Activated CD8-positive, alpha-beta memory T cell treated with anti-CD3 and anti-CD28 coated beads for 36 hours (primary cell): ENCODE data around the gene FAM50A. TPM values are rescaled to one million over a fixed set of nuclear protein-coding genes. Genes with fewer than 3 reads are reported as not detected.

ENCODE experiments used
- CTCF ChIA-PET: fragments of 350-600 bp; sonication (Branson Sonifier 250); formaldehyde crosslinking; loops from one replicate; lab custom pipeline; 2021; ENCODE audit warnings: antibody characterized with exemption; lab: Charles Lee
- POLR2A ChIA-PET: fragments of 350-600 bp; sonication (Branson Sonifier 250); formaldehyde crosslinking; loops from one replicate; lab custom pipeline; 2021; ENCODE audit warnings: antibody characterized with exemption; lab: Charles Lee
- total RNA-seq, 2 experiments: library from RNA; stranded (reverse); gene quantifications; one replicate each; pipeline ENCODE4 v1.2.3, GENCODE V29; 2021

The FAM50A gene
- total RNA-seq, 2 experiments from 2014 or later: 73.2 to 78.2 TPM

DNA sequence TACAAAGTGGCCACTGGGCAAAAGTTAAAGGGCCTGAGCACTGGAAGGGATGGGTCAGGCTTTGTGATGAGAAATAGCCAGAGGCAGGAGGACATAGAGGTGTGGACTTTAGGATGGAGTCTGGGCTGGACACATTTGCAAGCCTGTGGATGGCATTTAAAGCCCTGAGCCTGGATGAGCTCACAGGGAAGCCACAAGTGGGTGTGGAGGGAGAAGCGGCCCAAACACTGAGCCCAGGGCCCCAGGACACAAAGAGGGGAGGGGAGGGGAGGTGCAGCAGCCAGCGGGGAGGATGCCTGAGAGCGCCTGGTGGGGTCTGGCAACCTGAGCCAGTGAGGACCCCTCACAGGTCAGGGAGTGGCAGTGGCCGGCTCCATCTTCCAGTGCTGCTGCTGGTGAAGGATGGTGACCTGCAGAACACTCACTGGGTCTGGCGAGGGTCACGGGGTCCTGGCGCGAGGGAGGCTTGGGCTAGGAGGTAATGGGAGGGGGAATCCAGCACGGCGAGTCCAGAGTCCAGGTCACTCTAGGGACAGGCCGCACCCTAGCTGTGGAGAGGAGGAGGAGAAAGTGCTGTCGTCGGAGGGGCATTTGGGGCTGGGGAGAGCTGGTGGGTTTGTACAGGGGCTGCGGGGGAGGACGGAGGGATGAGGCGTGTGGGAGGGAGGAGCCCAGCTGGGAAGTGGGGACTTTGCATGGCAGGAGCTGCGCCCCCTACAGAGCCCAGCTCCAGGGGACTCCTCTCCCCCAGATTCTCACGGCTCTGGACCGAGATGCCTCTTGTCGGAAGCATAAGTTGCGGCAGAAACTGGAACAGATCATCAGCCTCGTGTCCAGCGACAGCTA lies 28.1 kb downstream of the FAM50A start:
- CTCF ChIA-PET: no interaction called here
- POLR2A ChIA-PET: no interaction called here

DNA sequence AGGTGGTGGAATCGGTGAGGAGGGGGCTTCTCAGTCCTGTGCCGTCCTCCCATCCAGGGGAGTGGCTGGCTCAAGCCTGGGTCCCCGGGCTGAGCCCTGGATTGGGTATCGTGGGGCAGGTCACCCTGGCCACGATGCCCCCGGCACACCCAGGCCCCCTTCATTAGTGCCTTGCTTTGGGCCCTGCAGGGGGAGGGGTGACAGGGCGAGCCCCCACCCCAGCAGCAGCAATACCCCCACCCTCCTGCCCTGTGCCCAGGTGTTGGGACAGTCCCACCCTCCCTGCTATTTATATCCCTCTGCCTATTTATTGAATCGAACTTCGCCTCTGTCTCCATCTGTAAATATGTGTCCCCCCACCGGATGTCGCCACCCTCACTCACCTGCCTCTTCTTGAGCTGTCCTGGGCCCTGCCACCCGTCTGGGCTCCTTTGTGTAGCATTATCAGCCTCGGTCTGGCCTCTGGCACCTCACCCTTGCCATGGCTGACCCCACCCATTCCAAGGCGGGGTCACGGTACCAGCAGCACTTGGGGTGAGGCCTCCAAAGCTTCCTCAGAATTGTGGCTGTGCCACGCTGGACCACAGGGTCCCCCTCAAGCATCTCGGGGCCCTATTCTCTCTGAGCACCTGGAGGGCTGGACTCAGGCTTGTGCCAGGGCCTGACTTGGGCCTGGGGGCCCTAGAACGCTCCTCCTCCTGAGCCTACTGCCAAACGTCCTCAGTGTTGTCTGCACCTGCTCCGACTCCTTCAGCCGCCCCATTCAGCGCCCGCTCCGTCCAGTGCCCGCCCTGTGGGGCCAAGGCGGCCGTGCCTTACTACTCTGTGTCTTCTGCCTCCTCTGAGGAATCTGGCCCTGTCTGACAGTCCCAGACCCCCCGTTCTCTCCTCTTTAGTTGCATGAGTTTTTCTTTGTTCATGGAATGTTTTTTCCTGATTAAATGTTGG lies 29.0 kb downstream of the FAM50A start:
- POLR2A ChIA-PET: no interaction called here
- CTCF ChIA-PET: no interaction called here

- POLR2A ChIA-PET: no interaction called here
- CTCF ChIA-PET: no interaction called here
Observed at GRCh38 chrX:154473683-154474082, 29.7 kb downstream of the FAM50A start.

DNA sequence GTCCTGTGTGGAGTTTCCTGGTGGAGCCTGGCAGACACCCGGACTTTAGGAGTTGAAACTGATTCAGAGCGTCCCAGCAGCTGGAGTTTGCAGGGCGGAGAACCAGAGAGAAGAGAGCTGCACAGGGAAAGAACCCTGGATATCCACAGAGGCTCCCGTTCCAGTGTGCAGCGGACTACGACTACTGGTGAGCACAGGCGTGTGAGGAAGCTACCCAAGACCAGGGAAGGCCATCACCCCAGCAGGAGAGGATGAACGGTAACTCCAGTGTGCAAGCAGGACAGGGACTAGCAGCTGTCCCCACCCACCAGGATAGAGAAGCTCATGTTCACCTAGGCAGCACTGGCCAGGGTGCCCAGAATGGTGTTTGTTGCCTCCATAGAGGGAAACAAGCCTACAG lies 32.9 kb downstream of the FAM50A start:
- ChIA-PET POLR2A (interaction anchor here (0.6 to 1.3 kb wide), 4 partner anchors 9 to 466 kb away, joined by 3 read pairs; no protein-coding TSS in a partner anchor), CTCF (interaction anchor here (0.8 kb wide), 1 partner anchor 32 kb away, joined by 3 read pairs; no protein-coding TSS in a partner anchor)

- ChIA-PET POLR2A (interaction anchor here (1.0 kb wide), 1 partner anchor 49 kb away, joined by 4 read pairs; no protein-coding TSS in a partner anchor), CTCF (no interaction called here)
Observed at GRCh38 chrX:154477891-154478477, 34.0 kb downstream of the FAM50A start.

DNA sequence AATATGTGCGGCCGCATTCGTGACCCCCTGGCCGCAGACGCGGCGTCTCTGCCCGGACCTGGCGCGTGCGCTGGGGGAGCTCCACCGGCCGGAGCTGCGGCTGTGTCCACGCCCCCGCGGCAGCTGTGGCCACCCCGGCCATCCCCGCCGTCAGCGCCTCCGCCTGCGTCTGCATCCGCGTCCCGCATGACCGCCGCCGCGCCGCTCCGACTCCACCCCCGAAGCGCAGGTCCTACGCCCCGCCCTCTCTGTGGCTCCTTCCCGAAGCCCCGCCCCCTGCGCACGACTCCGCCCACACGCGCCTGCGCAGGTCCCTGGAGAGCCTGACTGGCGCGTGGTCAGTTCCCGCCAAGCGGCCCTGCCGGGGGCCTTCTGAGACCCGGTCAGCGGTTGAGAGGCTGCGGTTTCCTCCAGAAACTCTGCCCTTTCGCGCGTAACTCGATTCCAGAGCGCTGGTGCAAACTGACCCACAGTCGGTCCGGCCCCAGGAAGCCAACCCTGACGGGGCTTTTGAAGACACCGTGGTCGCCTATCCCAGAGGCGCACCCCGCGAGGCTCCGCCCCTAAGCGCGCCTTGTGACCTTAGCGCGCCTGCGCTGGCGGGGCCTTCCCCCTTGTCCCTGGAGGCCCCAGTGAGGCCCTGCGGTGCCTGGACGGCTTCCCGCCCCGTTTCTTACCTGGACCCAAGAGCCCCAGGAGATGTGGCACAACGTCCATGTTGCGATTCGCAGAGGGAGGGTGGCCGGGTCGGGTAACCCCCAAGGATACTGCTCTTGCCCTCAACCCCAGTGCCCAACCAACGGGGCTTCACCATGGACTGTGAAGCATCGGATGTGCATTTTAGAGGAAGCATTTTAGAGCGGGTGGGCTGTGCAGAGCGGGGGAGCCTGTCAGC lies 35.0 kb downstream of the FAM50A start, which contains the start of gene LAGE3:
TSS of gene LAGE3 (minus strand) at position 554 of the 895 bp plus-strand sequence. CDS start at position 188, 366 bp downstream.
- ChIA-PET CTCF (no interaction called here), POLR2A (interaction anchor here (1.0 kb wide), 1 partner anchor 50 kb away, joined by 4 read pairs; no protein-coding TSS in a partner anchor)

GRCh38 chrX:154481195-154481594 lies 37.3 kb downstream of the FAM50A start:
- ChIA-PET CTCF (interaction anchor here (1.1 kb wide), 1 partner anchor 54 kb away, joined by 3 read pairs; no protein-coding TSS in a partner anchor), POLR2A (no interaction called here)

DNA sequence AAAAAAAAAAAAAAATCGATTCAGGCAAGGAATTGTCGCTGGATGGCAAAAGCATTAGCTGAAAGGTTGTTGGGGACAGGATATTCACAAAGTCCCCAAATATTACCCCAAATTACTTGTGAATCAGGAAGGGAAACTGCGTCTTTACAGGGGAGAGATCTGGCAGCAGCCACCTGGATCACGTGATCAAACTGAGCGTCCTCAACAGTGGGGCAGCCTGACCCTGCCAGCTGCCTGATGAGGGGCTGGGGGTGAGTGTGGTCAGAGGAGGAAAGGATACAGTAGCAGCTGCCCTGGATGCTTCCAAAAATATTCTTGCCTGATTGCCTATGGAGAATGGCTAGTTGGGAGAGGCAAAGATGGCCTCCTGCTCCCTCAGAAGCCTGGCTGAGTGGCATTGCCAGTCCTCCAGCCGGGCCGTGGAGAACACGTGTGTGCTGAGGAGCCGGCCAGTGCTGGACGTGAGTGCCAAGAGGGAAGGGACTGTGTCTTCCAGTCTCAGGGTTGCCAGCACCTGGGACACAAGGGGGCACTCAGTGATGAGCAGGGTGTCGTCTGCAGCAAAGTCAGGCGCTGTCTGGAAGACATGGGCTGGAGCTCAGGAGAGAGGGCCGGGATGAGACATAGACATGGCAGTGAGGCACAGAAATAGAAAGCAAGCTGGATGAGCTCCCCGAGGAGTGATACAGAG lies 38.1 kb downstream of the FAM50A start:
- ChIA-PET CTCF (no interaction called here), POLR2A (no interaction called here)

DNA sequence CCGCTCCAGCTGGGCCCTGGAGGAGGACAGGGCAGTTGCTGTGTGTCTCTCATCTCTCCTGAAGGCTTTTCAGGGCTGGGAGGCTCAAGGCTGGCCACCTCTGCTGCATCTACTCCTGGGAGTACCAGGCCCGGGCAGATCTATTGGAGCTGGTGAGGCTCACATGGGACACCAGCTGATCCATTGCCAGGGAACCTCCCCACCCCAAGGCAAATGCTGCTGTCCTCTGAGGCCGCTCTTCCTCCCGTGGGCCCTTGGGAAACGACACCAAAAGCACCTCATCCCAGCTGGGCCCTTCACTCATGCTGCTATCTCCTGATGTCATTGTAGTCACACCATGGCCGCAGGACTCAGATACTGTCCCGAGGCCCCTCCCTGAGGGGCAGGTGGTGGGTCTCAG lies 38.8 kb downstream of the FAM50A start:
- ChIA-PET POLR2A (no interaction called here), CTCF (no interaction called here)

GRCh38 chrX:154483325-154483724 lies 39.4 kb downstream of the FAM50A start:
- POLR2A ChIA-PET: no interaction called here

DNA sequence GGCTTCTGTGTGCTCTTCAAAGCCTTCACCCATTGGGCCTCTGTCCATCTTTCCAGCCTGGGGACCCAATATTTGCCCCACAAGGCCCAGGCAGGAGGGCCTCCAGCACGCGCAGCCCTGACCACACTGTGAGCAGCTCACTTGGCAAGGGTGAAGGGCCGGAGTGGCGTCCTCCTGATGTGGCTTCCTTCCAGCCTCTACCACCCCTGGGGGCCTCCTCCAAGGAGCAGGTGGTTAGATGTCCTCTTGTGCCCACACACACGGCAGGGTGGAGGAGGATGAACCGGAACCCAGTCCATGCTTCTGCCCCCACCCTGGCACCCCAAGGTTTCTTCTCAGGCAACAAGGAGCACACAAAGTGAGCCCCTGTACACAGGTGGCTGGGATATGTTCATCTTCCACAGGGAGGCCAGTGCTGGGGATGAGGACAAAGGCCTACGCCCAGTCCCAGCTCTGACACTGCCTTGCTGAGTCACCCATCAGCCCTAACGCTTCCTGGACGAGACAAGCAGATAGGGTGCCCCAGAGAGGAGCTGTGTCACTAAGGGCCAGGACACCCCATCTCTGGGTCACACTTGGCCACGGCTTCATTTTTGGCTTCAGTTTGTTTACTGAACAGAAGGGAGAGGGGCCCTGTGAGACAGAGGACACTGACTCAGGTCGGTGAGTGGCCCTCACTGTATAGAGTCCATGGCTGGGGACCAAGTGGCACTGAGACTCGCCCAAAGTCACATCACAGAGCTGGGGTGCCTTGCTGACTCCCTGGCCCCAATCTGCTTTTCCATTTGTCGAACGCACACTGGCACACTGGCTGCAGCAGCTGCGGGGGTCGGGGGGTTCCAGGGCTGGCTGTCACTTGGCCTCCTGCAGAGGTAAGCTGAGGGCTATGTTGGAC lies 40.6 kb downstream of the FAM50A start:
- POLR2A ChIA-PET: interaction anchor here (0.5 kb wide), 1 partner anchor 17 kb away, joined by 4 read pairs; no protein-coding TSS in a partner anchor
- CTCF ChIA-PET: no interaction called here

More at GRCh38 chrX:154483325-154483724, 39.4 kb downstream of the FAM50A start:
- CTCF ChIA-PET: no interaction called here

DNA sequence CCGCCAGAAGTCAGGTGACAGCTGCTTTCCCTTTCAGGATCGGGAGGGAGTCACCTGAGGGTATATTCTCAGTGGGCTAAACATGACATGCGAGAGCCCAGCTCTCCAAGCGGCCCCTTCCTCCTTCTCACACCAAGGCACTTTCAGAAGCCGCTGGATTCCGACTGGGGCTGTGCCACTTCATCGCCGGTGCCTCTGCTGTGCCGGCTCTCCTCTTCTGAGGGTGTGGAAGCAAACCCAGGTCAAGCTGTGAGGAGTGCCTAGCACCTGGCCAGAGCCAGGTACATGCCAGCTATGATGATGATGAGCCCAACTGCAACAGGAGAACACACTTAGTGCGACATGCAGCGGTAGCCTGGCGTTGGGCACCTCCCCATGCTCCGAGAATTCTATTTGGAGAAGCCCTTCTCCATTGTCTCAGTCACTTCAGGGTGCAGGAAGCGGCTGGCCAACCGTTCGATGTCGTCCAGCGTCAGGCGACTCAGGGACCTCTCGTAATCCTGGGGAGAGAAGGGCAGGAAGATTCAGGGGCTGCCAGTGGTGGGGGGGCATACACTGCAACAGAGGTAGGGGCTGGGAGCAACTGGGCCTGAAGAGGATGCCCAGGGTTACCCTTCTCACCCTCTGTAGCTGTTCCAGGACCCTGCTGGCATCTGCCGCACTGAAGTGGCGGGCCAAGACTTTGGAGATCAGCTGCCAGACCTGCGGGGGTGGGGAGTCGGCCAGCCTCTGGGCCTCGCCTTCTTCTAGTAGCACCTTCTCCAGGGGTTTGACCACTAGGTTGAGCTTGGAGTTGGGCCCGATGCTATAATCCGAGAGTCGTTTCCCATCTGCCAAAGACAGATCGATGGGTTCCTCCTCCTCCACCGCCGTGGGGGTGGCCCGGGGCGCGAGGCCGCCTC lies 41.5 kb downstream of the FAM50A start:
- CTCF ChIA-PET: no interaction called here
- POLR2A ChIA-PET: interaction anchor here (0.5 kb wide), 1 partner anchor 16 kb away, joined by 4 read pairs; no protein-coding TSS in a partner anchor

- CTCF ChIA-PET: no interaction called here
- POLR2A ChIA-PET: interaction anchor here (0.5 kb wide), 1 partner anchor 392 kb away, joined by 13 read pairs; no protein-coding TSS in a partner anchor
Observed at GRCh38 chrX:154486052-154486395, 42.1 kb downstream of the FAM50A start.

- ChIA-PET POLR2A (interaction anchor here (0.5 kb wide), 1 partner anchor 393 kb away, joined by 13 read pairs; no protein-coding TSS in a partner anchor), CTCF (no interaction called here)
Observed at GRCh38 chrX:154486396-154487207, 42.7 kb downstream of the FAM50A start, which contains the start of gene UBL4A. Gene UBL4A, minus strand, starts transcription at chrX:154486615. Its CDS starts 31 bp downstream, at chrX:154486584.
